ENCODE measurements around the gene KANK2. TPM values are rescaled to one million over a fixed set of nuclear protein-coding genes. Genes with fewer than 3 reads are reported as not detected.
A peak's percentile ranks its signal among the peaks of the same experiment; 100 is the strongest.

KANK2 gene
- 100 to 1,000 TPM; 144 to 295 (median 240) TPM for total RNA-seq

DNA sequence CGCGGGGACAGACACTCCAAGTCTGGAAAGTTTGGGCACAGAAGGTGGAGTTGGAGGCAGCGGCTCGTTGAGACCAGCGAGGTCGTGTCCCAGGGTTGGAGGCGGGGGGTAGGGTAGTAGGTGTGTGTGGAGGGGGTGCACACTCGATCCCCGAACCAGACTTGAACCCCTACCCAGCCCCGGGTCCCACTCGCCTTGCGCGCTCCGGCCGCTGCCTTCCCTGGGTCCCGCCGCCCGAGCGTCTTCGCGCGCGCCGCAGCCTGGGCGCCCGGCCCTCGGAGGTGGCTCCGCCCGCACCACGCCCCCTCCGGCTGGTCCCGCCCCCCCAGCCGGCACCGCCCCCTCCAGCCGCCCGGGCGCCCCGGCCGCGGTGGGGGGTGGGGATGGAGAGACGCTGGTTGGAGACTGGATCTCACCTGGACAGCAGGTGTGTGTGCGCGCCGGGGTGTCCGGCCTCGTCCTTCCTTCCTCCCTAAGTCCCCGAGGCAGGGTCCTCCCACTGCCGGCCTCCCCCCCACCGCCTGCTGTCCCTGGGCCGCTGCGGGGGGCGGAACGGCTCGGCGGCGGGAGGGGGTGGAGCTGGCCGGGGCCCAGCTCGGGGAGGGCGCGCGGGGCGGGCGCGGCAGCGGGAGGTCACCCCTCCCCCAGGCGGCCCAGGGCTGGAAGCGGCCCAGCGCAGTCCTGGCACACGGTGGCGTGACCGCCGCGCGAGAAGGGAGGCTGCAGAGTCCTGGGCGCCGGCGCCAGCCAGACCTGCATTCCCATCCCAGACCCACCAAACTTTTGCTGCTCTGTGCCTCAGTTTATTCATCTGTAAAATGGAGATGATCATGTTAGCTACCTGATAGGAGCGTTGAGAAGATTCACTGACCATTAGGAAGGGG lies at the start of gene KANK2:
Gene KANK2 (minus strand): TSS at position 255 of the 884 bp plus-strand sequence. CDS start 3,034 bp downstream, outside the sequence.
- H3K36me3 ChIP-seq: peaks cover 4 to 59% (median 32%) of the 10 kb centered on the region in 4 donors
- peak; percentile 88 to 96 for ATAC-seq (ENCODE audit: low FRiP score in 2 of 2)
- H3K27ac ChIP-seq: peak within 1 kb of the TSS; percentile 75 to 93 (median 90)
- H3K27me3 ChIP-seq: no peaks in the 10 kb centered on the region
- peak; percentile 87 to 97 for DNase-seq
- no peaks in the 10 kb centered on the region for H3K9me3 ChIP-seq
- 1 to 2% methylated on average over 20 to 30 of the region's 78 CpGs for WGBS, 2 donors
- TF ChIP-seq EP300 (IDR thresholded peaks at IDR 0.05) (peak in 1 of 4 donors; percentile 21), POLR2AphosphoS5 (IDR thresholded peaks at IDR 0.05) (peak; percentile 38 to 75), POLR2A (IDR thresholded peaks at IDR 0.05) (peak in 3 of 4 donors; percentile 33 to 85 (median 83))
- TF ChIP-seq, protein P1, sequence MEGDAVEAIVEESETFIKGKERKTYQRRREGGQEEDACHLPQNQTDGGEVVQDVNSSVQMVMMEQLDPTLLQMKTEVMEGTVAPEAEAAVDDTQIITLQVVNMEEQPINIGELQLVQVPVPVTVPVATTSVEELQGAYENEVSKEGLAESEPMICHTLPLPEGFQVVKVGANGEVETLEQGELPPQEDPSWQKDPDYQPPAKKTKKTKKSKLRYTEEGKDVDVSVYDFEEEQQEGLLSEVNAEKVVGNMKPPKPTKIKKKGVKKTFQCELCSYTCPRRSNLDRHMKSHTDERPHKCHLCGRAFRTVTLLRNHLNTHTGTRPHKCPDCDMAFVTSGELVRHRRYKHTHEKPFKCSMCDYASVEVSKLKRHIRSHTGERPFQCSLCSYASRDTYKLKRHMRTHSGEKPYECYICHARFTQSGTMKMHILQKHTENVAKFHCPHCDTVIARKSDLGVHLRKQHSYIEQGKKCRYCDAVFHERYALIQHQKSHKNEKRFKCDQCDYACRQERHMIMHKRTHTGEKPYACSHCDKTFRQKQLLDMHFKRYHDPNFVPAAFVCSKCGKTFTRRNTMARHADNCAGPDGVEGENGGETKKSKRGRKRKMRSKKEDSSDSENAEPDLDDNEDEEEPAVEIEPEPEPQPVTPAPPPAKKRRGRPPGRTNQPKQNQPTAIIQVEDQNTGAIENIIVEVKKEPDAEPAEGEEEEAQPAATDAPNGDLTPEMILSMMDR (IDR thresholded peaks at IDR 0.05): peak in 4 of 6 experiments; percentile 13 to 35 (median 17)
- H3K4me3 ChIP-seq: peak within 1 kb of the TSS; percentile 66 to 84 (median 76)
- peaks cover 48 to 57% (median 54%) of the 10 kb centered on the region in 4 donors for H3K4me1 ChIP-seq

DNA sequence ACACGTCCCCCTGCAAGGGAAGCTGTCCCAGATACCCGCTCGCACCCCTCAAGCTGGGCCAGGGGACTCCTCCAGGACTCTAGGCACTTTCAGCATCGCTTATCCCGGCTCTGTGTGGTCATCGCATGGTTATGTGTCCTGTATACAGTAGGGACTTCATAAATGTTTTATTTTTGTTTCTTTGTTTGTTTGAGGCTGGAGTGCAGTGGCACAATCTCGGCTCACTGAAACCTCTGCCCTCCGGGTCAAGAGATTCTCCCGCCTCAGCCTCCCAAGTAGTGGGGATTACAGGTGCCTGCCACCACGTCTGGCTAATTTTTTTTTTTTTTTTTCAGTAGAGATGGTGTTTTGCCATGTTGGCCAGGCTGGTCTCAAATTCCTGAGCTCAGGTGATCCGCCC lies 49.6 kb upstream of the KANK2 start:
- H3K9me3 ChIP-seq: no peaks in the 10 kb centered on the region
- H3K27me3 ChIP-seq: no peaks in the 10 kb centered on the region
- DNase-seq (no peak), ATAC-seq (ENCODE audit: low FRiP score in 2 of 2) (no peak)
- H3K4me3 ChIP-seq: no peak overlapping the region
- TF ChIP-seq EP300 (IDR thresholded peaks at IDR 0.05) (no peak), POLR2AphosphoS5 (IDR thresholded peaks at IDR 0.05) (no peak), POLR2A (IDR thresholded peaks at IDR 0.05) (no peak)
- TF ChIP-seq, protein P1 (IDR thresholded peaks at IDR 0.05): no peak
- peak overlapping the region; percentile 72 to 82 (median 76) for H3K27ac ChIP-seq
- H3K4me1 ChIP-seq: peaks cover 22 to 55% (median 46%) of the 10 kb centered on the region in 4 donors
- WGBS, 2 donors: 84 to 87% methylated on average over 11 of the region's 11 CpGs
- H3K36me3 ChIP-seq: peaks cover 9 to 81% (median 14%) of the 10 kb centered on the region in 4 donors

DNA sequence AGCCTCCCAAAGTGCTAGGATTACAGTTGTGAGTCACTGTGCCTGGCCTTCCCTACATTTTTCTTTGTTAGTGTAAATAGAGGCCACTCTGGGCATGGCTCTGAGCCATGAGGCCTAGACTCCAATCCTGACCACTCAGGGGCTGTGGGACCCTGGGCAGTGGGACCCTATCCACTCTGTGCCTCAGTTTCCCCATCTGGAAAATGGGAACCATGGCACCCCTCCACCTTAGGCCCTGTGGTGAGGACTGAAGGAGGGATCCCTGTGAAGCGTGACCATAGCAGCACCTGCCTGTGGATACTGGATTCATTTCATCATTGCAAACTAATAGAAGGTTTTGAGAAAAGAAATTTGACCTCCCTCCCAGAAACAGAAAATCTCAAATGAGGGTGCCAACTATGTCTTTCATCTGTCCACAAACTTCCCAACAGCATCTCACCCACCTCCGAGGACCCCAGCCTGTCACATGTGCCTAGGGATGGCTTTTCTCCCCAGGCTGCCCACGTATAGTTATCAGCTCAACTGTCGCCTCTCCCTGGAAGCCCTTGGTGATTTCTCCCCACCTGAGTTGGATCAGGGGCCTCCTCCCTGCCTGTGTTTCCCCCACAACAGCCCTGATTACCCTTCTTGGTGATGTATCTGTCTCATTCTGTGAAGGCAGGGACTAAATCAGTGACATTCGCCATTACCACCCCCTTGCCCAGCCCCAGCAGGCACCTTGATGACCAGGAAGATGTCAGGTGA lies 47.7 kb upstream of the KANK2 start:
- Histone ChIP-seq H3K36me3 (peaks cover 0 to 81% (median 13%) of the 10 kb centered on the region in 4 donors), H3K27me3 (no peaks in the 10 kb centered on the region), H3K27ac (peak overlapping the region; percentile 13 to 82 (median 67)), H3K9me3 (no peaks in the 10 kb centered on the region), H3K4me3 (no peak overlapping the region), H3K4me1 (peaks cover 22 to 49% (median 42%) of the 10 kb centered on the region in 4 donors)
- TF ChIP-seq EP300 (IDR thresholded peaks at IDR 0.05) (no peak), POLR2AphosphoS5 (IDR thresholded peaks at IDR 0.05) (no peak), POLR2A (IDR thresholded peaks at IDR 0.05) (no peak)
- TF ChIP-seq, protein P1 (IDR thresholded peaks at IDR 0.05): no peak
- ATAC-seq (ENCODE audit: low FRiP score in 2 of 2): no peak
- 93 to 98% methylated on average over 5 of the region's 5 CpGs for whole genome bisulfite sequencing, 2 donors
- DNase-seq: no peak

DNA sequence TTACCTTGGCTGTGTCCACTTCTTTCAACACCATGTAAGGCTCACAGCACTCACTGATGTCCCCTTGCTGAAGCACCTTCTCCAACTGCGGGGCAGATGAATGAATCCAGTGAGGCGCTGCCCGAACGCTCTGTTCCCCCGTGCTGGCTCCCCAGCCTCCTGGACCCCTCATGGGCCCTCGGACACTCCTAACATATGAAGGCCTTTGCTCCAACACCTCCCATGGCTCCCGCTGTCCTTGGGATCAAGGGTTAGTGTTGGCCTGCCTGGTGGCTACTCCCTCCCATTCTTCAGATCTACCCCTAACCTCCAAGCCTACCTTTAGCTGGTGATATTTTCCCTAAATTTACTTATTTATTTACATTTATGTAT lies 46.4 kb upstream of the KANK2 start:
- peaks cover 0 to 4% (median 0%) of the 10 kb centered on the region in 4 donors for H3K9me3 ChIP-seq
- ATAC-seq (ENCODE audit: low FRiP score in 2 of 2) (no peak), DNase-seq (no peak)
- 91 to 99% methylated on average over 7 of the region's 7 CpGs for WGBS, 2 donors
- peaks cover 0 to 82% (median 21%) of the 10 kb centered on the region in 4 donors for H3K36me3 ChIP-seq
- H3K27me3 ChIP-seq: no peaks in the 10 kb centered on the region
- peak overlapping the region in 1 of 4 donors; percentile 4 for H3K4me3 ChIP-seq
- TF ChIP-seq, protein P1 (IDR thresholded peaks at IDR 0.05): no peak
- no peak for TF ChIP-seq POLR2AphosphoS5 (IDR thresholded peaks at IDR 0.05)
- TF ChIP-seq POLR2A (IDR thresholded peaks at IDR 0.05): no peak
- TF ChIP-seq EP300 (IDR thresholded peaks at IDR 0.05): no peak
- peaks cover 22 to 49% (median 42%) of the 10 kb centered on the region in 4 donors for H3K4me1 ChIP-seq
- peak overlapping the region; percentile 27 to 82 (median 78) for H3K27ac ChIP-seq

All from upper lobe of left lung (tissue), 6 donors.